HFF-Myc (cell line): ENCODE results near the gene CD9.

Experiments used
- DNase-seq: peaks from one replicate; pipeline ENCODE4 v3.0.0-alpha.2; 2011; ENCODE audit warnings: low read depth; ENCODE audit errors: extremely low read depth
- H3K4me3 ChIP-seq: replicated peaks from 2 replicates; pipeline ENCODE4 v1.5.1; 2011; ENCODE audit warnings: low read depth, mild to moderate bottlenecking, control low read depth, low read length
- CTCF ChIP-seq: IDR thresholded peaks from 2 replicates; pipeline ENCODE4 v1.5.1; 2012; ENCODE audit warnings: mild to moderate bottlenecking, low read depth, low read length, control low read depth; ENCODE audit errors: missing control alignments

Gene CD9

GRCh38 chr12:6268484-6269157, 68.4 kb downstream of the CD9 start:
- no peak for TF ChIP-seq CTCF
- DNase-seq: no peak
- H3K4me3 ChIP-seq: no peak overlapping the region

DNA sequence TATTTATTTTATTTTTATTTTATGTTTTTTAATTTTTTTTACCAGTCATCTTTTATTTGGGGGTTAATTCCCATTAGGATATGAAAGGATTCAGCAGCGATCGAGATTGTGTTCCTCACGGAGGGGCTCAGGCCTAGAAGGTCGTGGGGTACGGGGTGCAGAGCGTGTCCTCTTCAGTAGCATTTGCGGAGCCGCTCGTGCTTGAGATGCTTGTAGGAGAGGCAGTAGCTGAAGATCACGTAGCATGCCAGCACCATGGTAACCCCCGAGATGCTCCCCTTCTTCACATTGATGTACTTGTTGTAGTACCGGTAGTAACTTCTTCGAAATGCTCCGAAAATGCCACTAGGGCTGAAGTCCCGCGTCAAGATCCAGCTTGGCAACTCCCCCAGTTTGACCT, 69.8 kb downstream of the CD9 start:
- DNase-seq: no peak
- no peak for TF ChIP-seq CTCF

GRCh38 chr12:6271281-6271680, 71.1 kb downstream of the CD9 start:
- H3K4me3 ChIP-seq: no peak overlapping the region

More for the DNA sequence above, 69.8 kb downstream of the CD9 start:
- no peak overlapping the region for H3K4me3 ChIP-seq

DNA sequence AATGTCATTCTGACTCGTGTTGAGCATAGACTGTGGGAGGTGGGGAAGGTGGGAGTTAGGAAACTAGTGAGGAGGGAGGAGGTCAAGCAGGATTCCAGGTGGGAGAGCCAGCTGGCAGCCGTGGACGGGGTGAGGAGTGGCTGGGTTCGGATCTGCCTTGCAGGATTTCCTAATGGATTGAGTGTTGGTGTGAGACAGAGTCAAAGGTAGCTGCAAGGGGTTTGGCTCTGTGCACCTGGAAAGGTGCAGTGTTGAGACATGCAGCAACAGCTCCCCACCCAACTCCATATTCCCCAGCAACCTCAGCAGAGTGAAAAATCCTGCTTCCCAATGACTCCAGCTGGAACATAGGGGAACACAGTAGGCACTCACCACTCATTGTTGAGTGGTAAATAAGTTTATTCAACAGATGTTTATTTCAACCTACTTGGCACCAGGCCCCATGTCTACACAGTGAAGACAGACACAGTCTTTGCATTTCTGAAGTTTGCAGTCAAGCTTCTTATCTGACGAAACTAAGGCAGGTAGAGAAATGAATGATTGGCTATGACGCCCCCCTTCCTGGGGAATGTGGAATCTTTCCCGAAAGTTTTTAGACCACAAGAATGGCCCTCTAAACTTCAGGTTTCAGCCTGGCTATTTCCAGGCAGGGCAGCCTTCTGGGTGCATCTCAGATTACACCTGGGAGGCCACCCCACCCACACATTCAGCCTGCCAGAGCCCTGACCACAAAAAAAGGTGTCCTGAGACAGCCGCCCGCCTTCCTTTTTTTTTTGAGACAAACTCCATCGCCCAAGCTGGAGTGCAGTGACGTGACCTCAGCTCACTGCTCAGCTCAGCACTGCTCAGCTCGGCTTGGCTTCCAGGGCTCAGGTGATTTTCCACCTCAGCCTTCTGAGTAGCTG, 72.4 kb downstream of the CD9 start:
- H3K4me3 ChIP-seq: no peak overlapping the region
- DNase-seq: no peak

More at GRCh38 chr12:6271281-6271680, 71.1 kb downstream of the CD9 start:
- DNase-seq: no peak
- no peak for TF ChIP-seq CTCF

GRCh38 chr12:6273205-6273540, 73.0 kb downstream of the CD9 start:
- TF ChIP-seq CTCF: no peak
- no peak for DNase-seq
- no peak overlapping the region for H3K4me3 ChIP-seq

More for the DNA sequence above, 72.4 kb downstream of the CD9 start:
- no peak for TF ChIP-seq CTCF

DNA sequence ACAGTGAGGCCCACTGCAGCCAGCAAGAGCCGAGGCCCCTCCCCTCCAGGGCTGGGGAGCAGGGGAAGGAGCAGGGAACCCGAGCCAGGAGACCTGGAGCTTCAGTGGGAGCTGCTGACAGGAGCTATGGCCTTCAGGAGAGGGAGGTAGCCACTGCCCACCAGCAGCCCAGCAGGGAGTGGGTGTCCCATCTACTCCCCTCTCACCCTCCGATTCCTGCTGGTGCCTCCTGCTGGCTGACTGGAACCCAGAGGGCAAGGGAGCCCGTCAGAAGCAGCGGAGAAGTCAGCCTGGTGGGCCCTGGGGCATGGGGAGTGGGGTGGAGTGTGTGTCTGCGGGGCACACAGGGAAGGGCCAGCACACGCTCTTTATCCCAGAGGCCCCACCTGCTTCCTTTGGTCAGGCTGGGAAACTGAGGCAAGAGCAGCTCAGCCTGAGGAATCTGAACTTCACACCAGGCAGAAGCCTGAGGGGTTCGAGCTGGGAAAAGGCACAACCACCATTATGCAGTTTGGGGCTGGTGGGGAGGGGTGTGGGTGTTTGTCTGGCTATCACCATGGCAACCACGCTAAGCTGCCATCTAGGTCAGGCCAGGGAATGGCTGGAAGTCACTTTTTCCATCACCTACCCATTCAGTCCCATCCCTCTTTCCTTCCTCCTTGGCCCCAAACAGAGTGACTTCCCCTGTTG, 73.5 kb downstream of the CD9 start:
- DNase-seq: no peak
- H3K4me3 ChIP-seq: no peak overlapping the region

More for the DNA sequence above, 73.5 kb downstream of the CD9 start:
- TF ChIP-seq CTCF: no peak
